HG02610 (cell line): Measurements from ENCODE around the gene GRM6.

ENCODE experiments used
- ATAC-seq: cut with Tn5 transposase; IDR thresholded peaks from one replicate; pipeline ENCODE4 v1.9.1; 2021; ENCODE audit warnings: mild to moderate bottlenecking, moderate library complexity; ENCODE audit not compliant: unreplicated experiment

Gene GRM6

GRCh38 chr5:178984145-178985072 lies 10.7 kb downstream of the GRM6 start:
- no peak for ATAC-seq

- no peak for ATAC-seq
Observed at GRCh38 chr5:178983728-178984127, 11.4 kb downstream of the GRM6 start.

GRCh38 chr5:178982941-178983340 lies 12.2 kb downstream of the GRM6 start:
- no peak for ATAC-seq

GRCh38 chr5:178981381-178981780 lies 13.7 kb downstream of the GRM6 start:
- no peak for ATAC-seq

- no peak for ATAC-seq
Observed at GRCh38 chr5:178965465-178966055, 29.6 kb downstream of the GRM6 start.

GRCh38 chr5:178941361-178941760 lies 53.8 kb downstream of the GRM6 start:
- ATAC-seq, result no peak

GRCh38 chr5:178940569-178941360 lies 54.4 kb downstream of the GRM6 start, which contains the start of gene ZNF454:
TSS of gene ZNF454 (plus strand) at chr5:178941198. CDS start at chr5:178942792, 1,594 bp downstream.
- no peak for ATAC-seq

GRCh38 chr5:178931846-178932760 lies 63.0 kb downstream of the GRM6 start:
- ATAC-seq, result no peak
